GM19328 (cell line): ENCODE results near the gene GLIS1.

Experiments
- ATAC-seq: cut with Tn5 transposase; IDR thresholded peaks from one replicate; pipeline ENCODE4 v1.9.1; 2021; ENCODE audit warnings: mild to moderate bottlenecking, moderate library complexity; ENCODE audit not compliant: unreplicated experiment

GLIS1 gene

GRCh38 chr1:53477651-53478501, 261.1 kb downstream of the GLIS1 start:
- no peak for ATAC-seq

DNA sequence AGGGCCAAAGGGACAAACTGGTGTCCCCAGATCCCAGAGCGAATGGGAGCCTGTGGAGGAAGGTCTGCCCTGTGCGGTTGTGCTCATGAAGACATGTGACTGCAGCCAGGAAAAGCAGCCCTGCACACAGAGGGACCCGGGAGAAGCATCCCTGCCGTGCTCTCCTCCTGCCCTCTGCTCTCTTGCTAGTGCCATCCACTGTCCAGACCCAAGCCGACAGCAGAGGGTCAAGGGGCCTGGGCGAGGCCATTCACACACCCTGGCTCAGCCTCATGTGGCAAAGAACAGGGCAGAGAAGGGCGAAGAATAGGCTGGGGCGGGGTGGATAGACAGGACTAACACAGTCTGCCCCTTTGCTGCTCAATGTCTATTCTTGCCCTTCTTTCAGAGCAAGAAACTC, 262.4 kb downstream of the GLIS1 start:
- ATAC-seq, result no peak

- ATAC-seq, result no peak
Observed at GRCh38 chr1:53475664-53476063, 263.3 kb downstream of the GLIS1 start.

DNA sequence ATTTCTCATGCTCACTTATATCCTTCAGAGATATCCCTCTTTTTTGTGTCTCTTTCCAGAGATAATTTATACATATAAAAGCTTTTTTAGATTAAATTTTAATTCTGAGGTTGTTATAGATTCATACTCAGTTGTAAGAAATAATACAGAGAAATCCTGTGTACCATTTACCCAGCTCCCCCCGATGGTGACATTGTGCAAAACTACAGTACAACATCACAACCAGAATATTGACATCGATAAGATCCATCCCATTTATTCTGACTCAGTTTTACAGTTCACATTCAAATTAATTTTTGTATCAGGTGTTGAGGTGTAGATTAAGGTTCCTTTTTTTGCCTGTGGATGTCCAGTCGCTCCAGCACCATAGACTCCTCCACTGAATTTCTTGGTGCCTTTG, 265.5 kb downstream of the GLIS1 start:
- ATAC-seq, result no peak

- no peak for ATAC-seq
Observed at GRCh38 chr1:53471000-53471399, 268.0 kb downstream of the GLIS1 start.

DNA sequence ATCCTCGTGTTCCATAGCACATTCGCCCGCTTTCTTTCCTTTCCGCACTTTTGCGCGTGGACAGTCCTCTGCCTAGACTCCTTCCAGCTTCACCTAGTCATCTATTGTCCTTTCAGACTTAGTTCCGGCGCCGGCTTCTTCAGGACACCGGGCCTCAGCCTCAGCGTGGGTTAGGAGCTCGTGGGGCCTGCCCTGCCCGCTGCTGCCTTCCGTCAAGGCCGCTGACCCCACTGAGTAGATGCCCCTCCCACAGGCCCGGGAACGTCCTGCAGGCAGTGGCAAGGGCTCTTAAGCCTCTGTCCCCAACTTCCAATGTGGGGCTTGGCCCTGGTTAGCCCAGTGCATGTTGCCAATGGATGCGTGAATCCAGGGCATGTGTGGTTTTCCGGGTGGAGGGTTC, 268.4 kb downstream of the GLIS1 start:
- ATAC-seq, result no peak

DNA sequence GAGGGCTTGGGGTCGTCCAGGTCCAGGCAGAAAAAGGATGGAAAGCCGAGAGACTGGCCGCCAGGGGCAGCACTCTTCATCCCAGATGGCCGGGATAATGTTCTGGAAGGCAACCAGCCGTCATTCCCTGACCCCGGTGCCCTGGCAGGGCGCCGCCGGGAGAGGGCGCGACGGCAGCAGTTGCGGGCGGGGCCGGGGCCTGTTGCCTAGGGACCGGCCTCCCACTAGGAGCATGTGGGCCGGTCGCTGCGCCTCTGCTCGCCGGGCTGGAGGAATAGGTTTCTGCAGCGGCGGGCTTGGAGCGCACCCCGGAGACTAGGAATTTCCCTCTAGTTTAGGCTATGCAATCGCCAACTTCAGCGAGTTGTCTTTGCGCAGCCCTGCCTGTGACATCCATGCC, 268.8 kb downstream of the GLIS1 start:
- no peak for ATAC-seq

DNA sequence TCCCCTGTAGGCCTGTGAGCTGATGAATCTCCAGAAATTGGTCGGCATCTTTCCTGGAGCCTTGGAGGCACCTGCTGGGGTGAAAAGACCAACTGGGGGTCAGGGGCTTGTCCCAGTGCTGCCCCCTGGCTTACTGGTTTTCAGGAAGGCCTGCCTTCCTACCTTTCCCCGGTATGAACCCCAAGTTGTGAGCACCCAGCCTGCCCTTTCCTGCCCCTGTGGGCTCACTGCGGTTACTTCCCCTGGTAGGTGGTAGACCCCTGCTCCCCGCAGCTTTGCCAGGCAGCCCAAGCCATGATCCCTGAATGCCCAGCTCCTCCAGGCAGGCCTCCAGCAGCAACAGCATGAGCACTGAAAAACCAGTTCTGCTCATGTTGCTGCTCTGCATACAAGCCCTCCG, 269.6 kb downstream of the GLIS1 start:
- ATAC-seq, result no peak

- no peak for ATAC-seq
Observed at GRCh38 chr1:53468374-53468773, 270.6 kb downstream of the GLIS1 start.

- ATAC-seq, result no peak
Observed at GRCh38 chr1:53467391-53467790, 271.6 kb downstream of the GLIS1 start.

DNA sequence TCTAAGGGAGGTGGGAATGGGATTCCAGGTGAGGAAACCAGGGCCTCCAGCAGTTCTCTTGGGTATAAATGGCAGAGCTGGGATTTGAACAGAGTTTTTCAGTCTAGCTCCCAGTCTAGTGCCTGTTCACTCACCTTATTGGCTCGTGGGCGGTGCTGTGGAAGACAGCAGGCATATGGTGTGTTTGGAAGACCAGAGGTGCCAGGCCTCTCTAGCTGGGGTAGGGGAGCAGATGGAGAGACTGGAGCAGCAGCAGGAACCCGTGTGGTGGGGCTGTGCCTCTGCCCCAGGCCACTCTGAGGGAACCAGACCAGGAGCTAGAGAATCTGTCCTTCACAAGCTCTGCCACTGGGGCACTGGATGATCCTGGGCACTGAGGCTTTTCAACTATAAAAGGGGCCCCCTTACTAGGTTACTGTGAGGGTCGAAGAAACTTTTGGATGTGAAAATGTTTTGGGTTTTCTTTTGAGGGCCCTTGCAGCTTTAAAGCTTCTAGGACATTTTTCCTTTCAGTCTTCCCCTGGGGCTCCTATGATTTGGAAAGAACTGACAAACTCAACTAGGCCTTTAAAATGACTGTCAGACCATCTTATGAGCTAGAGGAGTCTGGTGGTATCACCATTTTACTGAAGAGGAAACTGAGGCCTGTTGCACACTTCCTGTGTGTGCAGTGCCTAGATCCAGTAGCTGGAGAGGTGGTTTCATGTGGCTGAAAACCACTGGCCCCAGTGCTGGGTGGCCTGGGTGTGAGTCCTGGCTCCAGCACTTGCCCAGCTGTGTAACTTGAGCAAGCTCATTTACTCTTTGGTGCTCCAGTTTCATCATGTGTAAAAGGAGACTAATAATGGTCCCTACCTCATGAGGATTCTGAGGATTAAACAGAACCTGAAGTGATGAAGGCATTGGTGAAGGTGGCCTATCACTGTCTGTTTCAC, 273.7 kb downstream of the GLIS1 start:
- ATAC-seq, result no peak

DNA sequence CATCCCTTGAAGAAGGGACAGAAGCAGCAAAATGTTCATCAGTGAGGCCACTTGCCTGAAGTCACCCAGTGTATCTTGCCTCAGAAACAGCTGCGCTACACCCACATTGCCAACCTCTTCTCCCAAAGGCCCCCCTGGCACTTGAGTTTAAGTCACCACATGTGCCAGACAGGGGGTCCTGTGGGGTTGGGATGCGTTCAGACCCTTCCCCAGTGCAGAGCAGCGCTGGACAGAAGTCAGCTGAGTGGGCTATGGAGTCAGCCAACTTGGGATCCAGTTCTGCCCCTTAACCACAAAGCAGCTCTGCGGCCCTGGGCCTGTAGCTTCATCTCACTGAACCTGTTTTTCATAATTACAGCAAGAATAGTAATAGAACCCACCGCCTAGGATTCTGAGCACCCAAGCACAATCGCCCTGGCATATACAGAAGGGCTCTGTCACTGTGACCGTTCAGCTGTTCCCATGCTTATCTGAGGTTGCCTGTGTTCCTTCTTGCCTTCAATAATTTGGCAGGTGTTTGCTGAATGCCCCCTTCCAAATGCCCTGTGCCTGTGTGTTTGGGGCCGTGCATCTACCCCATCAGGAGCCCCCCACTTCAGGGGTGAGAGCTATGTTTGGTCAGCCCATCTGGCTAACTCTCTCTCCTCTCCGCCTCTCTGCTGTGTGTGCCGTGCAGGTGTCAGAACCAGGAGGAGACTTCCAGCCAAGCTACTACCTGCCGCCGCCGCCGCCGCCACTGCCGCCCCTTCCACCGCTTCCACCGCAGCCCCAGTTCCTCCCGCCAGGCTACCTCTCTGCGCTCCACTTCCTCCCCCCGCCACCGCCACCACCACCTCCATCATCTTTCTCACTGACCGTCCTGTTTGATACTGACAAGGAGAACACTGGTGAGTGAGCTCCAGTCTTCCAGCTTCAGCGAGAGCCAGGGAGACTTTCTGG, 274.7 kb downstream of the GLIS1 start:
- ATAC-seq, result no peak

DNA sequence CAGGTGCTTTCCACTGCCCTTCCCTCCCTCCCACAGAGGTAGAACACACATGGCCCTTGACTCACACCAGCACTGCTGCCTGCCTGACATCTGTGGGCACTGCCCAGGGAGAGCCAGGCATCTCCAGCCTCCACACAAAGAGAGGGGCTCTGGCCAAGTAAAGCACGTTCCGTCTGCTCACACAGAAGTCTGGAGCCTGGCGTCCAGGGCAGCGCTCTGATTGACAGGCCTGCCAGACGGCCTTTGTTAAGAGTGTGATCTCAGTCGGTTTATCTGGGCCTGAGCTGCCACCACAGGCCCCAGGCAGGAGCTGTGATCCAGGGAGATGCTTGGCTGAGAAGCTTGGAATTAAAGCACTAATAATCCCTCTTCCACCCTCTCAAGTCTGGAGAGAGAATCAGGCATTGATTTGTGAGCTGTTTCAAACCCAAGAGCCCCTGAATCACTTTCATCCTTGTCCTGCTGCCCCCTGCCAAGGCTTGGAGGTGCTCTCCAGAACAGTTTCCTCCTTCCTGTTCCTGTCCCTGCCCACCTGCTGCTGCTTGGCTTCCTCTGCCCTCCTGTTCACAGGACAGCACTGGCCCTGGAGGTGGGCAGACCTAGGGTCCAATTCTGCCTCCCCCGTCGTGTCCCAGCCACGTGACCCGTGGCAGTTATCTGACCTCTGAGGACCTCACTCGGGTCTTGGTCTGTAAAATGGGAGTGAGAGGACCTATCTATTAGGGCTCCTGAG, 276.0 kb downstream of the GLIS1 start:
- no peak for ATAC-seq

DNA sequence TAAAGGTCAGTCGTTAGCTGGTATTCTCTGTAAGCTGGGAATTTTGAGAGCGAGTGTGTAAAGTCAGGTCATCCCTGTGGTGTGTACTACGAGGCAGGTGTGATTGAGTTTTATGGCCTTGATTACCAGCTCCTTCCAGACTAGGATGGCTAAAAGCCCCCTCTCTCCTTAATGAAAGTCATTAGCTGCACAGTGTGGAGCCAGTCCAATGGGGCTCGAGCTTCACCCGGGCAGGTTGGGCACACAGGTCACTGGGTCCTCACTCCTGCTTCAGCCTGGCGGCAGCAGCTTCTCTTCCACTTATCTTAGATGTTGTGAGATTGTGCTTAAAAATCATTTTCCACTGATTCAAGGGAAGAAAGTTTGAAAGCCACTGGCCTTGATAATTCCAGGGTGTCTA, 276.8 kb downstream of the GLIS1 start:
- ATAC-seq, result no peak

GRCh38 chr1:53461323-53462044, 277.5 kb downstream of the GLIS1 start:
- no peak for ATAC-seq

GRCh38 chr1:53460666-53461322, 278.2 kb downstream of the GLIS1 start:
- no peak for ATAC-seq

GRCh38 chr1:53460211-53460634, 278.7 kb downstream of the GLIS1 start:
- ATAC-seq, result no peak

DNA sequence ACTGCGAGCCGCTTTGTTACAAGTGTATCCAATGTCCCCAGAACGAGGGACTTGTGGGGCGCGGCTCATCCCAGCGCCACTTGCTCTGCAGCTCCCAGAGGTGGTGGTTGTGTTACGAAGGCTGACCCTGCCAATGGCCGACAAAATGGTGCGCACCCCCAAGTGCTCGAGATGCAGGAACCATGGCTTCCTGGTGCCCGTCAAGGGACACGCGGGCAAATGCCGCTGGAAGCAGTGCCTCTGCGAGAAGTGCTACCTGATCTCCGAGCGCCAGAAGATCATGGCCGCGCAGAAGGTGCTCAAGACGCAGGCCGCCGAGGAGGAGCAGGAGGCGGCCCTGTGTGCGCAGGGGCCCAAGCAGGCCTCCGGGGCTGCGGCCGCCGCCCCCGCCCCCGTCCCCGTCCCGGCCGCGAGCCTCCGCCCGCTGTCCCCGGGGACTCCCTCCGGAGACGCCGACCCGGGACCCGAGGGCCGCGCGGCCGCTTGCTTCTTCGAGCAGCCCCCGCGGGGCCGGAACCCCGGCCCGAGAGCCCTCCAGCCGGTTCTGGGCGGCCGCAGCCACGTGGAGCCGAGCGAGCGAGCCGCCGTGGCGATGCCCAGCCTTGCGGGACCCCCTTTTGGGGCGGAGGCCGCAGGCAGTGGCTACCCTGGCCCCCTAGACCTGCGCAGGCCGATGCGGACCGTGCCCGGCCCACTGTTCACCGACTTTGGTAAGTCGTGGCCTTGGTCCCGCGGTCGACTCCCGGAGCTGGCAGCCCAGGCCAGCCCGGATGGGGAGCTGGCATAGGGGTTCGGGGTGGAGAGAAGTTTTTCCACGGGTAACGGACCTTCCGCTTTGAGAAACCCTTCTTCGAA, 279.4 kb downstream of the GLIS1 start, which contains the start of gene DMRTB1:
Gene DMRTB1 (plus strand): TSS at position 79 of the 855 bp plus-strand sequence. CDS start 55 bp downstream, at position 134.
- ATAC-seq, result no peak
